ENCODE data around the gene BABAM1.
A peak's percentile ranks its signal among the peaks of the same experiment; 100 is the strongest.

BABAM1 gene

GRCh38 chr19:17244618-17245534 is 22.4 kb upstream of the BABAM1 start:
- peak overlapping the region; percentile 93 for H3K27ac ChIP-seq
- TF ChIP-seq CTCF (conservative IDR thresholded peaks at IDR 0.05) = no peak

DNA sequence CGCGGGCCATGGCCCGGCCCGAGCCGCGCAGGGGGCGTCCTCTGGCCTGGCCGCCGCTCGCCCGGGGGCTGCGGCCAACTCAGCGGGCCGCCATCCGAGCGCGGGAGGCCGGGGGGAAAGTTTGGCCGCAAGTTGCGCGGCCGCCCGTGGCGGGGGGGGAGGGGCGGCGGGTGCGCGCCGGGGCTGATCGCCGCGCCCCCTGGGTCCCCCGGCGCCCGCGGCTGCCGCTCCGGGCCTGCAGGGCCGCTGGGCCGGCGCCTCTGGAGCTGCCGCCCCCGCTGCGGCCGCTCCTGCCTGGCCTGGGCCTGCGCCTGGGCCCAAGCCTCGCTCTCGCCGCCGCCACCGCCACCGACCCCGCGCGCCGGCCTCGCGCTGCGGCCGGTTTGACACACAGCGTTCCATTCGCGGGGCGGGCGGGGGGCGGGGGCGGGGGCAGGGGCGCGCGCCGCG is 21.7 kb upstream of the BABAM1 start, which contains the start of gene NR2F6:
NR2F6 (minus strand) TSS at position 385 of the 450 bp plus-strand sequence. CDS start 699 bp downstream, outside the sequence.
- H3K27ac ChIP-seq = peak within 1 kb of the TSS; percentile 93
- no peak for TF ChIP-seq CTCF (conservative IDR thresholded peaks at IDR 0.05)

- TF ChIP-seq CTCF (conservative IDR thresholded peaks at IDR 0.05) = no peak
- H3K27ac ChIP-seq = peak overlapping the region; percentile 93
Observed at GRCh38 chr19:17246681-17247425, 20.4 kb upstream of the BABAM1 start.

- no peak for TF ChIP-seq CTCF (conservative IDR thresholded peaks at IDR 0.05)
- H3K27ac ChIP-seq = no peak overlapping the region
Observed at GRCh38 chr19:17248011-17248776, 19.0 kb upstream of the BABAM1 start.

- TF ChIP-seq CTCF (conservative IDR thresholded peaks at IDR 0.05) = no peak
- H3K27ac ChIP-seq = no peak overlapping the region
Observed at GRCh38 chr19:17249887-17250548, 17.2 kb upstream of the BABAM1 start.

- no peak overlapping the region for H3K27ac ChIP-seq
- TF ChIP-seq CTCF (conservative IDR thresholded peaks at IDR 0.05) = no peak
Observed at GRCh38 chr19:17254636-17255035, 12.6 kb upstream of the BABAM1 start.
